Prostate gland (tissue), 2 donors: ENCODE results near the gene LNX1. TPM values are rescaled to one million over a fixed set of nuclear protein-coding genes. Genes with fewer than 3 reads are reported as not detected.

ENCODE experiments used
- DNase-seq: peaks from one replicate; pipeline ENCODE4 v3.0.0-alpha.2; 2019; ENCODE audit warnings: low spot score
- H3K27ac ChIP-seq, 2 donors: fragments of 200-600 bp; sonication (generic); 2 replicates each; pipeline ENCODE4 v1.5.1; 2017 to 2019
- H3K27me3 ChIP-seq: fragments of 200-600 bp; sonication (generic); replicated peaks from 2 replicates; pipeline ENCODE4 v1.5.1; 2019; ENCODE audit not compliant: insufficient read depth
- H3K36me3 ChIP-seq, 2 donors: fragments of 200-600 bp; sonication (generic); 1 replicate in 1 of 2; 2 replicates in 1 of 2; pipeline versions ENCODE4 v1.5.1 to v1.8.1; 2017 to 2019
- H3K4me1 ChIP-seq: fragments of 200-600 bp; sonication (generic); replicated peaks from 2 replicates; pipeline ENCODE4 v1.5.1; 2019
- H3K4me3 ChIP-seq, 2 donors: fragments of 200-600 bp; sonication (generic); 2 replicates each; pipeline ENCODE4 v1.5.1; 2017 to 2019
- H3K9me3 ChIP-seq: fragments of 200-600 bp; sonication (generic); 2 replicates; pipeline ENCODE4 v1.5.1; 2017
- POLR2A ChIP-seq: fragments of 450-650 bp; IDR thresholded peaks from one replicate; pipeline ENCODE4 v1.6.1; 2016; ENCODE audit warnings: antibody characterized with exemption, mild to moderate bottlenecking
- POLR2AphosphoS5 ChIP-seq: sonication (generic); formaldehyde crosslinking; IDR thresholded peaks from one replicate; pipeline ENCODE4 v1.6.1; 2017; ENCODE audit warnings: antibody characterized with exemption
- WGBS: methylation state at CpG from one replicate; pipeline ENCODE4 v1.1.5; 2018; 5-methylcytosine and 5-hydroxymethylcytosine counted together
- intact Hi-C: fragments of 100-400 bp; cut with DNase I; formaldehyde crosslinking; loops from one replicate; pipeline ENCODE4 v1.14.2; 2022
- total RNA-seq, 2 donors: library from RNA; depleted of rRNA; stranded (reverse); fragments of >200 nt; gene quantifications; one replicate each; pipeline ENCODE4 v1.1.0, GENCODE V29; 2016
- TF ChIP-seq, protein P1 (sequence below), 4 experiments: fragments of 200-600 bp in 2 of 4; fragments of 450-650 bp in 2 of 4; sonication (generic) in 2 of 4; IDR thresholded peaks; 1 replicate in 3 of 4; 2 replicates in 1 of 4; pipeline ENCODE4 v1.5.1; 2016 to 2019; ENCODE audit warnings: antibody characterized with exemption in 4 of 4, mild to moderate bottlenecking in 2 of 4, moderate library complexity in 2 of 4

Gene LNX1
- total RNA-seq, 2 donors from 2014 or later = 13.1 to 13.2 TPM

- Histone ChIP-seq H3K27ac (no peak overlapping the region), H3K36me3 (no peaks in the 10 kb centered on the region), H3K27me3 (no peaks in the 10 kb centered on the region), H3K4me3 (no peak overlapping the region), H3K9me3 (no peaks in the 10 kb centered on the region), H3K4me1 (peaks cover 2% of the 10 kb centered on the region)
- WGBS = 75% methylated on average over 6 of the region's 6 CpGs
- DNase-seq = no peak
- intact Hi-C loops = no loop called here
- no peak for TF ChIP-seq POLR2A
- no peak for TF ChIP-seq POLR2AphosphoS5
- TF ChIP-seq, protein P1, sequence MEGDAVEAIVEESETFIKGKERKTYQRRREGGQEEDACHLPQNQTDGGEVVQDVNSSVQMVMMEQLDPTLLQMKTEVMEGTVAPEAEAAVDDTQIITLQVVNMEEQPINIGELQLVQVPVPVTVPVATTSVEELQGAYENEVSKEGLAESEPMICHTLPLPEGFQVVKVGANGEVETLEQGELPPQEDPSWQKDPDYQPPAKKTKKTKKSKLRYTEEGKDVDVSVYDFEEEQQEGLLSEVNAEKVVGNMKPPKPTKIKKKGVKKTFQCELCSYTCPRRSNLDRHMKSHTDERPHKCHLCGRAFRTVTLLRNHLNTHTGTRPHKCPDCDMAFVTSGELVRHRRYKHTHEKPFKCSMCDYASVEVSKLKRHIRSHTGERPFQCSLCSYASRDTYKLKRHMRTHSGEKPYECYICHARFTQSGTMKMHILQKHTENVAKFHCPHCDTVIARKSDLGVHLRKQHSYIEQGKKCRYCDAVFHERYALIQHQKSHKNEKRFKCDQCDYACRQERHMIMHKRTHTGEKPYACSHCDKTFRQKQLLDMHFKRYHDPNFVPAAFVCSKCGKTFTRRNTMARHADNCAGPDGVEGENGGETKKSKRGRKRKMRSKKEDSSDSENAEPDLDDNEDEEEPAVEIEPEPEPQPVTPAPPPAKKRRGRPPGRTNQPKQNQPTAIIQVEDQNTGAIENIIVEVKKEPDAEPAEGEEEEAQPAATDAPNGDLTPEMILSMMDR (IDR thresholded peaks at IDR 0.05) = no peak
These were observed 100.9 kb downstream of the LNX1 start for GRCh38 chr4:53490161-53490956.

DNA sequence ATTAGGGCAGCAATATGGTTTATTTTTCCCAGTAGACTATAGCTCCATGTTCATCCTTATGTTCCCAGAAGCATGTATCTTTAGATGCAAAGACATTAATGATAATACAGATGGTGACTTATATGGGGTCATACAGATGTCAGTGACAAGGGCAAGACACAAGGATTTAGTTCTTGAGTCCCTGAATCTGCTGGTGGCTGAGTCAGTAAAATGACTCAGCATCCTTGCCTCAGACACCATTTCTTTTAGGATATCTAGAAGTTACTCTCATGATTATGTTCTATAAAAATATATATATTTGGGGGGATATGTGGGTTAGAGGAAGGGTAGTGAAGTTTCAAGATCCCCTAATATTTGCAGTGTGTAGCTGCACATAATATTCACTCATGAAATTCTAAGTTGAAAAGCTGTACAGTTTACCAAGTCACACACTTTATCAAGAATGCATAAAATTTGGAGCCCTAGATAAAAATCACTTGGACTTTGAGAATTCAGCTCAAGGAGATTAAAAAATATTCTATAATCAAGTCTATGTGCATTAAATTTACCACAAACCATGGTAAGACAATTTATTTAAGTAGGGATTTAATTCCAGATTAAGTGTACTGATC lies 101.9 kb downstream of the LNX1 start:
- TF ChIP-seq, protein P1 (IDR thresholded peaks at IDR 0.05) = no peak
- TF ChIP-seq POLR2AphosphoS5 = no peak
- TF ChIP-seq POLR2A = no peak
- no peak for DNase-seq
- Histone ChIP-seq H3K4me1 (peaks cover 4% of the 10 kb centered on the region), H3K27me3 (no peaks in the 10 kb centered on the region), H3K4me3 (no peak overlapping the region), H3K9me3 (no peaks in the 10 kb centered on the region), H3K27ac (no peak overlapping the region), H3K36me3 (no peaks in the 10 kb centered on the region)
- intact Hi-C loops = loop anchor here (10.0 kb wide), 1 partner anchor 735 kb away; the partner anchor contains the start of gene PDGFRA

DNA sequence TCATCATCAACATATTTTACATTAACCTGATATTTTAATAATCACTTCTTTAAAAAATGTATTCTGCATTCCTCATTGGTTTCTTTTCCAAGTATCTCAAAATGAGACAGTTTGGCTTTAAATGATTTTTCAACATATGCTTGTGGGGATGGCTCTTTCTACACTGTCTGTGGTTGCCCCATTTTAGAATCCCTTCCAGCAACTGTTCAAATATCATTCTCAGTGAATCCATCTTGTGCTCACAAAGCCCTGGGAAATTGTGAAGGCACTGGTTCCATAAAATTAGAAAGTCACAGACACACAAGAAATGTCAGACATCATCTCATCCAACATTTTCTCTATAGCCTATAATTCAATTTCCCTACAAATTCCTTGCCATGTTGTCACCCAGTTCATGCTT lies 103.5 kb downstream of the LNX1 start:
- Histone ChIP-seq H3K27ac (no peak overlapping the region), H3K27me3 (no peaks in the 10 kb centered on the region), H3K36me3 (no peaks in the 10 kb centered on the region), H3K4me3 (no peak overlapping the region), H3K4me1 (peaks cover 4% of the 10 kb centered on the region), H3K9me3 (no peaks in the 10 kb centered on the region)
- intact Hi-C loops = loop anchor here (10.0 kb wide), 1 partner anchor 737 kb away; the partner anchor contains the start of gene PDGFRA
- no peak for TF ChIP-seq POLR2AphosphoS5
- TF ChIP-seq, protein P1 (IDR thresholded peaks at IDR 0.05) = no peak
- TF ChIP-seq POLR2A = no peak
- DNase-seq = no peak

DNA sequence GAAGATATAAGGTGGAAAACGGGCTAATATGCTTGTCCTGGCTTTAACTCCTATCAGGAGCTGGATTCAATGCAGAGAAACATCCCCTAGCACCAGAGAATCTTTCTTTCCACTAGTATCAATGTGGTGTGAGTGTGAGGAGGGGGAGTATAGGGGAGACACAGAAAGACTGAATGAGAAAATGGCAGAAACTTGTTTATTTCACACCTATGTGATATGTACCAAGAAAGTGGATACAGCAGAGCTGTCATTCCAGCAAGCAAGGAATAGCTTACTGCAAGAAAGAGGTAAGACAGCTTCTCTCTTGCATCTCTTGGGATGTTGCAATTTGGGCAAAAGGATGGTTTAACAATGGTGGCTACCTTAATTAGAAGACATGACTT lies 105.6 kb downstream of the LNX1 start:
- TF ChIP-seq POLR2A (no peak), POLR2AphosphoS5 (no peak)
- TF ChIP-seq, protein P1 (IDR thresholded peaks at IDR 0.05) = no peak
- no peaks in the 10 kb centered on the region for H3K27me3 ChIP-seq
- no peaks in the 10 kb centered on the region for H3K9me3 ChIP-seq
- no peak for DNase-seq
- no peaks in the 10 kb centered on the region for H3K36me3 ChIP-seq
- H3K27ac ChIP-seq = no peak overlapping the region
- H3K4me1 ChIP-seq = peaks cover 4% of the 10 kb centered on the region
- 13% methylated on average over 1 of the region's 1 CpG for WGBS
- intact Hi-C loops = loop anchor here (10.0 kb wide), 1 partner anchor 739 kb away; the partner anchor contains the start of gene PDGFRA
- H3K4me3 ChIP-seq = no peak overlapping the region
